ENCODE results near the gene COMT. TPM values are rescaled to one million over a fixed set of nuclear protein-coding genes. Genes with fewer than 3 reads are reported as not detected.

The COMT gene
- polyA plus RNA-seq, 1 experiment, result 79.4 TPM

DNA sequence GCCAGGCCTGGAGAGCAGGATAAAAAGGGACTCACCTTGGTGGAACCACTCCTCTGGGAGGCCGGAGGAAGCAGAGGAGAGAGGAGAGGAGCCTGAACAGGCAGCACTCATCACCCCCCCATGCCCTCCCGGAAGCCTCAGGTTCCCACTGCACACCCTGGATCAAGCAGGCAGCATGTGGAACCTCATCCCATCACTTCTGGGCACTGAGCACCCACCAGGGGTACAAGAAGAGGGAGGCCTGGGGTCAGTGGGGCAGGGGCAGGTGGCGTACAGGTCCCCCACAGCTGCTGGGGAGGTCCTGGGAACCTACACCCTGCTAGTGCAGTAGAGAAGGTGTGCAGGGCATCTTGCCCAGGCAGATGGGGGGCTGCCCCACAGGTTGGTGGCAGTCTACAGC lies 35.1 kb downstream of the COMT start:
- no peak overlapping the region for H3K27ac ChIP-seq (ENCODE audit: low read depth, low read length)
- TF ChIP-seq CTCF (IDR thresholded peaks at IDR 0.05; ENCODE audit: low read depth, low read length), result no peak
- no peak overlapping the region for H3K4me3 ChIP-seq (ENCODE audit: low read depth, low read length)
- DNase-seq (ENCODE audit: low read depth, low spot score), result no peak
- H3K9me3 ChIP-seq (ENCODE audit: control insufficient read depth, insufficient read depth, low read length), result no peaks in the 10 kb centered on the region; the same call in 1 of the 2 replicates
- CTCF ChIA-PET, result interaction anchor here (1.4 kb wide), 1 partner anchor 37 kb away, joined by 4 read pairs; no protein-coding TSS in a partner anchor
- no peaks in the 10 kb centered on the region for H3K27me3 ChIP-seq (ENCODE audit: control insufficient read depth, insufficient read depth, low read length)
- POLR2A ChIA-PET, result no interaction called here

DNA sequence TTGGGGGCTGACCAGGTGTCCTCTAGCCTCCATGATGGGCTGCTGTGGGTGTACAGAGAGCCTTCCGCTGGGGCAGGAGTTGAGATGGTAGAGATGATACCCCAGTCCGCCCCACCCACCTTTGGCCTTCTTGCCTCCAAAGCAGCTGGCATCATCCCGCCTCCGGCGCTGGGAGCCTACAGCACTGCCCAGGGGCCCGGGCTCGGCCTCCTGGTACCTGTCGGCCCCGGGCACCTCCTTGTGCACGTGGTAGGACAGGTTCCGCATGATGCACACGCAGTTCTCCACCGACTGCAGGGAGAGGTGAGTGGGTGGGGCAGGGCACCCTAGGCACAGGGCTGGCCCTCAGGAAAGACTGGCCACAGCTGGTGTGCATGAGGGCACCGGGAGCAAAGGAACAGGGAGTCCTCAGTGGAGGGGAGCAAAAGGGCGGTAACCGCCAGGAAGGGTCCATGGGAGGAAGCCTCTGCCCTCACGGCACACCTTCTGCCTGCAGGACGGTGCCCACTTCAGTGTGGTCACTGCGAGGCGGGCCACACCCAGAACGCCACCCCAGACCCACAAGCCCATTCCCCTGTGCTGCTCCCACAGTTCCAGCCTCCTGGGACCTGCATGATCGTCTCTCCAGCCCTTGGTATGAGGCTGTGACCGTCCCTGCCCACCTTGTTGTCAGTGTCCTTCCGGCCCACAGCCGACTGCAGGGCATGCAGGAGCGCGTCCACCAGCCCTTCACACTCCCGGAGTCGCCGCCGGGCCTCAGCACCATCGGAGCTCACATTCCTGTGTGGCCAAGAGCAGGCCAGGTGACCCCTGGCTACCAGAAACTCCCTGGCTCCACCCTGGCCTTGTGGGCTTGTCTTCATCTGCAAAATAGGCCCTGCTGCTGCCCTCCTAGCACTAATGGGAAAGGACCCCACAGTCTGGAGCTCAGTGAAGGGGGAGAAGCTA lies 36.0 kb downstream of the COMT start:
- ChIA-PET CTCF (interaction anchor here (1.4 kb wide), 1 partner anchor 36 kb away, joined by 4 read pairs; no protein-coding TSS in a partner anchor), POLR2A (no interaction called here)
- no peaks in the 10 kb centered on the region for H3K27me3 ChIP-seq (ENCODE audit: control insufficient read depth, insufficient read depth, low read length)
- no peak for TF ChIP-seq CTCF (IDR thresholded peaks at IDR 0.05; ENCODE audit: low read depth, low read length)
- no peak for DNase-seq (ENCODE audit: low read depth, low spot score)
- no peak overlapping the region for H3K27ac ChIP-seq (ENCODE audit: low read depth, low read length)
- no peaks in the 10 kb centered on the region; the same call in 1 of the 2 replicates for H3K9me3 ChIP-seq (ENCODE audit: control insufficient read depth, insufficient read depth, low read length)
- H3K4me3 ChIP-seq (ENCODE audit: low read depth, low read length), result no peak overlapping the region

- CTCF ChIA-PET, result no interaction called here
- Histone ChIP-seq H3K27me3 (ENCODE audit: control insufficient read depth, insufficient read depth, low read length) (no peaks in the 10 kb centered on the region), H3K4me3 (ENCODE audit: low read depth, low read length) (no peak overlapping the region), H3K27ac (ENCODE audit: low read depth, low read length) (no peak overlapping the region), H3K9me3 (ENCODE audit: control insufficient read depth, insufficient read depth, low read length) (no peaks in the 10 kb centered on the region)
- no peak for DNase-seq (ENCODE audit: low read depth, low spot score)
- POLR2A ChIA-PET, result no interaction called here
- no peak for TF ChIP-seq CTCF (IDR thresholded peaks at IDR 0.05; ENCODE audit: low read depth, low read length)
Observed at GRCh38 chr22:19978748-19979147, 37.2 kb downstream of the COMT start.

DNA sequence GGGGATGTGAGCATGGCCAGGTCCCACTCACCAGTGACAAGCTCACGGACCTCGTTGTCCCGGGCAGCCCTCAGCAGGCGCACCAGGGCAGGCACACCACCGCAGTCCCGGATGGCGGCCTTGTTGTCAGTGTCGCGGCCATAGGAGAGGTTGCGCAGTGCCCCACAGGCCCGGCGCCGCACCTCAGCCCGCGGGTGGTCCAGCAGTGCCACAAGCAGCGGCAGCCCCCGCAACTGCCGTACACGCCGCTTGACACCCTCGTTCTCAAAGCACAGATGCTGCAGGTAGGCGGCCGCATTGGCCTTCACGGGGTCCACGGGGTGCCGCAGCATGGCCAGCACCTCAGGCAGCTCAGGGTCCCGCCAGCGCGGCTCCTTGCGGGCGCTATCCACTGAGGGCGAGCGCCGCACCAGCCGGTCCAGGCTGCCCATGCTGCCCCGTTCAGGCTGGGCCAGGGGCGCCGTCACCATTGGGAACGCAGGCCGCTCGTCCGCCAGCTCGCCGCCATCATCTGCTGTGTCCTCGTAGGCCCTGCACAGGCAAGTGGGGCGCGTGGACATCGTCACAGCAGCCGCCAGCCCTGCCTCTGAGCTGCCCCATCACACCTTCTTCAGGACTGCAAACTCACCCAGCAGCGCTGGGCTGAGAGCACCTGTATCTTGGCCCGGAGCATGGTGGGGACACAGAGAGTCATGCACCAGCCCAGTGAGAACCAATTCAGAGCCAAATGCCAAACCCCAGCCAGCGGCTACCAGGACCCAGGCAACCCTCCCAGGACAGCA lies 38.3 kb downstream of the COMT start:
- Histone ChIP-seq H3K27me3 (ENCODE audit: control insufficient read depth, insufficient read depth, low read length) (no peaks in the 10 kb centered on the region), H3K9me3 (ENCODE audit: control insufficient read depth, insufficient read depth, low read length) (no peaks in the 10 kb centered on the region), H3K27ac (ENCODE audit: low read depth, low read length) (no peak overlapping the region), H3K4me3 (ENCODE audit: low read depth, low read length) (no peak overlapping the region)
- DNase-seq (ENCODE audit: low read depth, low spot score), result no peak
- ChIA-PET CTCF (no interaction called here), POLR2A (no interaction called here)
- TF ChIP-seq CTCF (IDR thresholded peaks at IDR 0.05; ENCODE audit: low read depth, low read length), result no peak

DNA sequence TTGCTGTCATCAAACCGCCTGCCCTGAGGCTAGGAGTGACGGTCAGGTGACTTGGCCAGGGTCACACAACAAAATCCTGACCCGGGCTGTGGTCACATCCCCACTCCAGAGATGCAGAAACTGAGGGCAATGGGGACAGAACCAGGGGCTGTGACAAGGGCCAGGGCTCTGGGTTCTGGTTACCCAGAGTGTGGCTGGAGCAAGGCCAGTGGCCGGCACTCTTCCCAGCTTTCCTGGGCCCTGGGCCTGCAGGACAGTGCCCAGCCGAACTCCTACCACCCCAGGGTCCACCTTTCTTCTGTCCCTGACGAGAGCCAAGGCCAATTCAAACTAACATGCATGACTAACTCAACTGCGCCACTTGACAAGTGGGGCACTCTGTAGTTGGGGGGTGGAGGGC lies 39.2 kb downstream of the COMT start:
- H3K9me3 ChIP-seq (ENCODE audit: control insufficient read depth, insufficient read depth, low read length), result no peaks in the 10 kb centered on the region
- ChIA-PET CTCF (no interaction called here), POLR2A (no interaction called here)
- no peak for TF ChIP-seq CTCF (IDR thresholded peaks at IDR 0.05; ENCODE audit: low read depth, low read length)
- no peak overlapping the region for H3K4me3 ChIP-seq (ENCODE audit: low read depth, low read length)
- no peak for DNase-seq (ENCODE audit: low read depth, low spot score)
- no peak overlapping the region for H3K27ac ChIP-seq (ENCODE audit: low read depth, low read length)
- H3K27me3 ChIP-seq (ENCODE audit: control insufficient read depth, insufficient read depth, low read length), result no peaks in the 10 kb centered on the region
